ENCODE measurements around the gene FTSJ1.

DNA sequence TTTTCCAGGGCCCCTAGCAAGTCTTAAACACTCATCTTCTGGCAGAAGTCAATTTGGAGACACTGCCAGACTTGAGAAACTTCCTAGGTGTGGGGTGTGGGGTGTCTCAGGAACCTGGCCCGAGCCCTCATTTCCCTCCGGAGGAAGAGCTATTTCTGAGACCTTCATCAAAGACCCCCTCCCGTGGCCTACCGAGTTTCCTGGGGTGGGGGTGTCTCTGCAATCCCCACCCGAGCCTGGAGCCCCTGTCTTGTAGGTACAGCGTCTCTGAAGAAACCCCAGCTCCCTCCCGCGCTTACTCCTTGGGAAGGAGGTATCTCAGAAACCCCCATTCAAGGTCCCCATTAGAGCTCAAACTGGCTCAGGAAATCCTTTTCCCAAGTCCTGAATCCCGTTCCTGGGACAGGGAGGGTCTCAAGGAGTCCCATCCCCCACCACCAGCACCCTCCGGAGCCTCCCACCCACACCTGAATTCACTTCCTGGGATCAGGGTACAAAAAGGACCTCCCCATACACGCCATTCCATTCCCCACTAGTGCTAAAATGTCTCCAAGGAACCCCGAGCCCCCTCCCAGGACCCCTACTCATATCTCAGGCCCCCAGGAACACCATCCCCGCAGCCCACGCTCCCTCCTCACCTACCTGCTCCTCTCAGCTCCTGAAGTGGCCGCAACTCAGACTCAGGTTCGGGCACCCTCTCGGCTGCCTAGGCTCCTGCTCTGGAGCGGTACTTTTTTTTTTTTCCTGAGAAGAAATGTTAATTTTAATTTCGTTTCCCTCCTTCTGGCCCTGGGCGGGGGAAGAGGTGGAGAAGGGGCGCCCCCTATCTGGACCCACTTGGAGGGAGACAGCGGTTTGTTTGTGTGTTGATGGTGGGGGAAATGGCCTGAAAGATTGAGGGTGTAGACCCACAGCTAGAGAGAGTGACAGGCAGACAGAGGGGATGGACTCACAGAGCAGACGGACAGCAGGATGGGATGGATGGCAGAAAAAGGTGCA, 7.0 kb upstream of the FTSJ1 start:
- TF ChIP-seq EZH2 (IDR thresholded peaks at IDR 0.05) = no peak
- TF ChIP-seq POLR2AphosphoS5 (IDR thresholded peaks at IDR 0.05; ENCODE audit: borderline replicate concordance, low read depth, low read length) = peak; percentile 32; the same call in 1 of the 2 replicates
